ENCODE results near the gene PARP6. TPM values are rescaled to one million over a fixed set of nuclear protein-coding genes. Genes with fewer than 3 reads are reported as not detected.

Gene PARP6
- total and polyA plus RNA-seq, 9 of the 15 experiments (the other 6 are each of a cell fraction or from before 2014, with no cell fraction given), result 14.8 to 83.2 (median 28.3) TPM

- no peak for TF ChIP-seq CBX8 (IDR thresholded peaks at IDR 0.05; ENCODE audit: borderline replicate concordance, extremely low read depth, low read depth, low read length, poor library complexity, severe bottlenecking)
- TF ChIP-seq ZKSCAN8 (CRISPR knock-in tag; IDR thresholded peaks at IDR 0.05), result no peak
- TF ChIP-seq CEBPG (CRISPR knock-in tag; IDR thresholded peaks at IDR 0.05), result peak; percentile 22; the same call in 1 of the 2 replicates
- TF ChIP-seq CEBPG (tag; conservative IDR thresholded peaks at IDR 0.05 in 1 of 2, IDR thresholded peaks at IDR 0.05 in 1 of 2), result peak in 1 of 2 experiments; percentile 34; a peak in 2 of 4 replicates
- no peak for TF ChIP-seq HNRNPL (IDR thresholded peaks at IDR 0.05; ENCODE audit: low read depth, low read length)
- peak; percentile 96 for TF ChIP-seq MAFG (tag; conservative IDR thresholded peaks at IDR 0.05)
- peak; percentile 91 for TF ChIP-seq JUN (IDR thresholded peaks at IDR 0.05; ENCODE audit: borderline replicate concordance, low read depth, low read length)
- no peak for TF ChIP-seq JUN (CRISPR knock-in tag; IDR thresholded peaks at IDR 0.05; ENCODE audit: borderline replicate concordance)
- TF ChIP-seq POLR2AphosphoS2 (IDR thresholded peaks at IDR 0.05; ENCODE audit: low read length), result 0 out of 2 replicates have a peak, but pooled peaks have one; percentile 4
- no peak for TF ChIP-seq GATAD2B (IDR thresholded peaks at IDR 0.05; ENCODE audit: borderline replicate concordance)
- 0 out of 2 replicates have a peak, but pooled peaks have one; percentile 71 for TF ChIP-seq NFATC3 (IDR thresholded peaks at IDR 0.05)
- TF ChIP-seq NCOA2 (IDR thresholded peaks at IDR 0.05; ENCODE audit: partially characterized antibody in 2 of 2), result no peak
- no peak for TF ChIP-seq TSC22D4 (tag; IDR thresholded peaks at IDR 0.05)
- TF ChIP-seq ZNF639 (CRISPR knock-in tag; conservative IDR thresholded peaks at IDR 0.05 in 1 of 2, IDR thresholded peaks at IDR 0.05 in 1 of 2), result peak in 1 of 2 experiments; percentile 48; a peak in 1 of 4 replicates
- TF ChIP-seq FOSL1 (tag; conservative IDR thresholded peaks at IDR 0.05), result peak; percentile 96
- peak in 1 of 2 experiments; percentile 52; a peak in 2 of 4 replicates for TF ChIP-seq TRIM24 (IDR thresholded peaks at IDR 0.05)
- TF ChIP-seq ZEB2 (IDR thresholded peaks at IDR 0.05), result peak; percentile 43; the same call in 1 of the 2 replicates
- peak; percentile 98 for TF ChIP-seq ZNF316 (IDR thresholded peaks at IDR 0.05)
- TF ChIP-seq, protein P1, sequence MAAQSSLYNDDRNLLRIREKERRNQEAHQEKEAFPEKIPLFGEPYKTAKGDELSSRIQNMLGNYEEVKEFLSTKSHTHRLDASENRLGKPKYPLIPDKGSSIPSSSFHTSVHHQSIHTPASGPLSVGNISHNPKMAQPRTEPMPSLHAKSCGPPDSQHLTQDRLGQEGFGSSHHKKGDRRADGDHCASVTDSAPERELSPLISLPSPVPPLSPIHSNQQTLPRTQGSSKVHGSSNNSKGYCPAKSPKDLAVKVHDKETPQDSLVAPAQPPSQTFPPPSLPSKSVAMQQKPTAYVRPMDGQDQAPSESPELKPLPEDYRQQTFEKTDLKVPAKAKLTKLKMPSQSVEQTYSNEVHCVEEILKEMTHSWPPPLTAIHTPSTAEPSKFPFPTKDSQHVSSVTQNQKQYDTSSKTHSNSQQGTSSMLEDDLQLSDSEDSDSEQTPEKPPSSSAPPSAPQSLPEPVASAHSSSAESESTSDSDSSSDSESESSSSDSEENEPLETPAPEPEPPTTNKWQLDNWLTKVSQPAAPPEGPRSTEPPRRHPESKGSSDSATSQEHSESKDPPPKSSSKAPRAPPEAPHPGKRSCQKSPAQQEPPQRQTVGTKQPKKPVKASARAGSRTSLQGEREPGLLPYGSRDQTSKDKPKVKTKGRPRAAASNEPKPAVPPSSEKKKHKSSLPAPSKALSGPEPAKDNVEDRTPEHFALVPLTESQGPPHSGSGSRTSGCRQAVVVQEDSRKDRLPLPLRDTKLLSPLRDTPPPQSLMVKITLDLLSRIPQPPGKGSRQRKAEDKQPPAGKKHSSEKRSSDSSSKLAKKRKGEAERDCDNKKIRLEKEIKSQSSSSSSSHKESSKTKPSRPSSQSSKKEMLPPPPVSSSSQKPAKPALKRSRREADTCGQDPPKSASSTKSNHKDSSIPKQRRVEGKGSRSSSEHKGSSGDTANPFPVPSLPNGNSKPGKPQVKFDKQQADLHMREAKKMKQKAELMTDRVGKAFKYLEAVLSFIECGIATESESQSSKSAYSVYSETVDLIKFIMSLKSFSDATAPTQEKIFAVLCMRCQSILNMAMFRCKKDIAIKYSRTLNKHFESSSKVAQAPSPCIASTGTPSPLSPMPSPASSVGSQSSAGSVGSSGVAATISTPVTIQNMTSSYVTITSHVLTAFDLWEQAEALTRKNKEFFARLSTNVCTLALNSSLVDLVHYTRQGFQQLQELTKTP (IDR thresholded peaks at IDR 0.05; ENCODE audit: low read depth in 1 of 2, partially characterized antibody in 2 of 2), result peak in 1 of 2 experiments; percentile 85
- no peak for TF ChIP-seq KAT8 (IDR thresholded peaks at IDR 0.05; ENCODE audit: low read depth)
- TF ChIP-seq SMARCE1 (IDR thresholded peaks at IDR 0.05), result peak; percentile 86
Measured at GRCh38 chr15:72237029-72237852, 35.1 kb downstream of the PARP6 start (continued).
